Stimulated activated CD8-positive, alpha-beta memory T cell treated with anti-CD3 and anti-CD28 coated beads, Interleukin-15, amount 100 ng/mL, for 24 hours (primary cell): ENCODE results near the gene MYH8.

Source experiments
- DNase-seq: peaks from one replicate; pipeline ENCODE4 v3.0.0-alpha.2; 2020; ENCODE audit warnings: low read depth

Gene MYH8

DNA sequence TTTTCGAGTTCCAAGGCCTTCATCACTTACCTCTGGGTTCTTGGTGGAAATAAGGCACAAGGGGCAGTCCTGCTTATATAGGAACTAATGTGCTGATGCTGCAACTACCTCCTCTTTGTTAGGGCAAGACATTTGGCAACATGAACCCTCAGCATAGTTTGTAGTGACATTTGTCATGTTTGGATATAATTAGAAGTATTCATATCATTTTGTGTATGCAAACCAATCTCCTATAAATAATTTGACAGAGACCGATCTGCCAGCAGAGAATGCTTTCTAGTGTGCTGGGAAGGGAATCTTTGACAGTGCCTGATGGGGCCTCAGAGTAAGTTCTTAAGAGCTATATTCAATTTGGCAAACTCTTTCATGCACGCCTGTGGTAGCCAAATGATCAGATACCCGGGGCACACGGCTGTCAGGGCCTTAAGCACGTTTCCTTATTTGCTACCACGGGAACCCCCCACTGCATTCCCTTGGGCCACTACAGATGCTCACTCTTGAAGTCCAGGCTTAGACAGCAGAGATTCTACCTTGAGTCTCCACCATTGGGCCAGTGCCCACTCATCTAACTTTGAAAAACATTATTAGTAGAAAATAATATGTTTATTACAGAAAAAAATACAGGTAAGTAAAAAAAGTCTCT is at the start of gene MYH8:
Gene MYH8 (minus strand): TSS at position 51 of the 643 bp plus-strand sequence. CDS start 1,723 bp downstream, outside the sequence.
- DNase-seq: no peak

DNA sequence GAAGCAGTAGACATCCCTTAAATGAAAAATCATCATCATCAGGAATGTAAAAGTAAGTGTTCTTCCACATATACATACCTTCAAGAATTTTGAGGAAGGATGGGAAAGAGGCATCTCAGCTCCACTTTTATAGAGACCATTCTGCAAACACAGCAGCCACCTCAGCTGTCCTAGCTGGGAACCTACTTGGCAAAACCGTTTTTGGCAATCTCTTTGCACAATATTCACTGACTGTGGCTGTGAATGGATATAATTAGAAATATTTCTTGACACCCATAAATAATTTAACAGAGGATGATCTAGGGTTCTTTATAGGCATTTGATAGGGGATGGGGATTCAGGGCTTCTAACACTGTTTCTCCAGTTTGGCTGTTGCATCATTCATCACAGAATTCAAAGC is 47.7 kb upstream of the MYH8 start, which contains the start of gene MYH4:
Gene MYH4 (minus strand): TSS at position 101 of the 400 bp plus-strand sequence. CDS start 2,814 bp downstream, outside the sequence.
- DNase-seq: no peak

DNA sequence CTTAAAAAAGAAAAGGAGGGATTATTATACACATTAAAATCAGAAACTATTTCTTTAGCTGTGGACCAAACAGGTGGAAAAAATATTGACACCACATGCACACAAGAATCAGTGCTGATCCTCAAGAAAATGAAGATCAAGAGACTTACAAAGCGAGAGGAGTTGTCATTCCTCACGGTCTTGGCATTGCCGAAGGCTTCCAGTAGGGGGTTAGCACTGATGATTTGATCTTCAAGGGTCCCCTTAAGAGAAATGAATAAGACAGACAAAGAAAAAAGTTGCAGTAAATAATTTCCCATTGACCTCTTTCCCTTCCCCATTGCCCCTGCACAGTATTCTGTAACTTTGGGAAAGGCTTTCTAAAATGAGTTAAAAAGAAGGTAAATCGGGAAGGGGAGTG is 41.7 kb upstream of the MYH8 start:
- no peak for DNase-seq

DNA sequence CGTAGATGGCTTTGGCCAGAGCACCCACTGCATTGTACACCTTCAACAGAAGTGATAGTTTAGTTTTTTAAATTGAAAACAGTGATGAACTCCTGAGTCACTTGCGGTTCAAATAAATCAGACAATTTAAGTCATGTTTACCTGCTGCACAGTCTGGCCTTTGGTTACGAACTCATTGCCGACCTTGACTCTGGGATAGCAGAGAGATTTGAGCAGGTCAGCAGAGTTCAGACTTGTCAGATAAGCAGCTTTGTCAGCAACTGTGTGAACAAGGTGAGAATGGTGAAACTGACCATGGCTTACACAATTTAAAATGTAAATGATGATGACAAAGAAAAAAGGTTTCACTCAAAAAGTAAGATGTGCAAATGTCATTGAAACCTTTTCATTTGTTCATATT is 38.3 kb upstream of the MYH8 start:
- no peak for DNase-seq

DNA sequence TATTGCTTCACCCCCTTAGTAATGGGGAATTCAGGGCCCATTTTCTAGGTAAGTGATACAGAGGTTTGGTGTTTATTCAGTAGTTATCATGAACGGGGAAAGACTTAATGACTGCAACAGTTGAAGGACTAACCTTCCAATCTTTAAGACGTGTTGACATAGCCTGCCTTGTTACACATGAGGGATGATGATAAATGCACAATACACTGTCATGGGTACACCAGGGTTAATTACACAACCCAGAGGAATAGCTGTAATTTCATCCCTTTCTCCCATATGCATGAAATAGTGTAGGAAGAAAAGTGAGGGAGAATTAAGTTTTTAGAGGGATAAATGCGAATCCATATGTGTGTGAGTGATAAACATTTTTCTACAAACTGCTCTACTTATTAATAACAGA is 37.0 kb upstream of the MYH8 start:
- DNase-seq: no peak

GRCh38 chr17:10457952-10458351 is 36.2 kb upstream of the MYH8 start:
- no peak for DNase-seq

- no peak for DNase-seq
Observed at GRCh38 chr17:10447026-10447931, 25.5 kb upstream of the MYH8 start.

DNA sequence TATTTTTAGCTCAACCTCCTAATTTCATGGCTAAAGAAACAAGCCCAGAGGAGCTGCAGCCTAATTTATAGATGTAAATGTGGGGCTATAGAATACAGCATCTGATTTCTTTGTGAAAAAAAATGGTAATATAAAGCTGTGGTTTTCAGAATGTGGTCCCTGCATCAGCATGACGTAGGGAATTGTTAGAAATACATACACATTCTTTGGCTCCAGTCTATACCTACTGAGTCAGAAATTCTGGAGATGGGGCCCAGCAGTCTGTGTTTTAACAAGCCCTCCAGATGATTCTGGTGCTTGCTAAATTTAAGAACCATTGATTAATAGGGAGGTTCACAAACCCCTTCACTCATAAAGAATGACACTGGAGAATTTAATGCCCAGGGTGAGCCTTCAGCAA is 18.1 kb upstream of the MYH8 start:
- no peak for DNase-seq

DNA sequence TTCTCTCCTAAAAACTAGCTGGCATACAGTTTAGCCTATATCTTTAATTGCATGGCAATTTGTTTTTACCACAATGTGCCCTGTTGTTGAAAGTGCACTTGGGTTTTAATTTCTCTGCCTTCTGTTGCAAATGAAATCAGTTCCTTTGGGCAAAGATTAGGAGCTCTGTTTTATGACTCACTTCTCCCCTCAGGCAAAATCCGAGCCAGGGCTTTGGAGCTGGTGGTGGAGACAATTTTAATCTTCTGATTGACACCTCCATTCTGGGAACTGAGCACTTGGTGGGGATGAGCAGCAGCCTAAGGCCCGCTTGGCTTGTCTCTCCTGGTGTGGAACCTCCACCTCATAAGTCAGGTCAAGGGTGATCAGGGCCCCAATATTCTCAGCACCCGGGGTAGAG is 13.3 kb upstream of the MYH8 start:
- no peak for DNase-seq

DNA sequence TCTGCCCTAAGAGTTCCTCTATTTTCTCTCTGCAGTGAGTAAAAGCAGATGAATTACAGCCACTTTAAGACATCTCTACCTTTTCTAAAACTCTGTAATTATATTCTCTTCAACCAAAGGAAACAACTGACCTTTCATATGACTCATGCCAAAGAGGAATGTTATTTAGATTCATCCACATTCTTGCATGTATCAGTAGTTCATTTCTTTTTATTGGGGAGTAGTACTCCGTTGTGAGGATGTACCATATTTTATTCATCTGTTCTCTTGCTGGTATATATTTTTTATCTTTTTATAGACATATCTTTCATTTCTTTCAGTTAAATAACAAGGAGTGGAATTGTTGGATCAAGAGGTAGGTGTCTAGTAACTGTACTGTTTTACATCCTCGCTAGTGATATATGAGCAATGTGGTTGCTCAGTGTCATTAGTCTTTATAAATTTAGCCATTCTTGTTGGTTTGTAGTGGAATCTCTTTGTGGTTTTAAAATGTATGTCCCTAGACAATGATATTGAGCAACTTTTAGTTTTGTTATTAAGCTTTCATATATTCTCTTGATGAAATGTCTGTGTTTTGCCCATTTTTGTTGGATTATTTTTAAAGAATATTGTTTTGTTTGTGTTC is 7.8 kb upstream of the MYH8 start:
- DNase-seq: no peak

DNA sequence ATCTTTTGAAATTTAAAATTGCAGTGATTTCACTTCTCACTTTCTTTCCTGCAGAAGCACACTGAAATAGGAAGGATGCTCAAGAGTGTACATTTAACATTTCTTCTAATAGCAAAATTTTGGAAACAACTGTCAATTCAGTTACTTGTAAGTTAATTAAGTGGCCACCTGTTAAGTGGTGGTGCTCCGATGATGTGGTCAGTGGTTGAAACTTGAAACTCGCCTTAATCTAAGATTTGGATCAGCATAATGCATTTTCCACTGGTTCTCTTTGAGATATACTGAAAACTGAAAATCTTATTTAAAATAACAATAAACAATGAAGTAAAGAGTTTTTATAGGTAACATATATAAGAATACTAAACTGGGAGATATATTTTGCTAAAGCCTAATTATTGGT is 7.0 kb upstream of the MYH8 start:
- no peak for DNase-seq

- no peak for DNase-seq
Observed at GRCh38 chr17:10421211-10421610, 539 bp downstream of the MYH8 start.

- DNase-seq: no peak
Observed at GRCh38 chr17:10420811-10421210, 939 bp downstream of the MYH8 start.

DNA sequence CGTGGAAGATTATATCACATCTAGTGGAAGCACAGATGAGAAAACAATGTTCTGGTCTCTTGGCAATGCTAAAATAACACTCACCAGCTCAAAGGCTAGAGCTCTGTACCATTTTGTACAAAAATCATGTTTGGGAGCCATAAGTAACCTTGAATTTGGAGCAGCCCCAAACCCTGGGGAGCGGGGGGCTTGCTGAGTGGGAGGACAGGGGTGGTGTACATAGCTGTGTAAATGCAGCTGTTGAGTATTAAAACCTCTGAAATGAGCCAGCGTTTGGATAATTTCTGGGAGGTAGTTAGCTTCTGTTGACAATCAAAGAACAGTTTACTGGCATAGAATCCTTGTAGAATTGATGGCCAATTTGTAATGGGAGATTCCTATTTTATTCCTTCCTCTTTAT is 4.3 kb downstream of the MYH8 start:
- no peak for DNase-seq

- no peak for DNase-seq
Observed at GRCh38 chr17:10415161-10415560, 6.6 kb downstream of the MYH8 start.

DNA sequence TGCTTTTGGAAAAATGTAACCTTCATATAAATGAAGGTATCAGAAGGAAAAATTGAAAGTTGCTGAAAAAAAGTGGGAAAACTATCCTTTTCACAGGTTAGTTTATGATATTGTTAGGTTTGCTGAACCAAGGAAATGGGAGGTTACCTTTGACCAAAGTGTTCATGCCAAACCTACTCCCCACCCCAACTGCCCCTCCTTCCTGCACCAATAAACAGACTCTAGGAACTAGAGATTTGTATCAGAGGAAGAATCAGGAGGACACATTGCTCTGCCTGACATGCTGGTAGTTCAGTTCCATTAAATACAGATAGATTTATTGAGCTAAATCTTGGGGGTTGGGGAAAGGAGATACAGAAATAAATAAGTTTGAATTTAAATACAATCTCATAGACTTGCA is 18.2 kb downstream of the MYH8 start:
- DNase-seq: no peak

GRCh38 chr17:10398352-10398751 is 23.4 kb downstream of the MYH8 start:
- DNase-seq: no peak

- no peak for DNase-seq
Observed at GRCh38 chr17:10396524-10397163, 25.1 kb downstream of the MYH8 start.

DNA sequence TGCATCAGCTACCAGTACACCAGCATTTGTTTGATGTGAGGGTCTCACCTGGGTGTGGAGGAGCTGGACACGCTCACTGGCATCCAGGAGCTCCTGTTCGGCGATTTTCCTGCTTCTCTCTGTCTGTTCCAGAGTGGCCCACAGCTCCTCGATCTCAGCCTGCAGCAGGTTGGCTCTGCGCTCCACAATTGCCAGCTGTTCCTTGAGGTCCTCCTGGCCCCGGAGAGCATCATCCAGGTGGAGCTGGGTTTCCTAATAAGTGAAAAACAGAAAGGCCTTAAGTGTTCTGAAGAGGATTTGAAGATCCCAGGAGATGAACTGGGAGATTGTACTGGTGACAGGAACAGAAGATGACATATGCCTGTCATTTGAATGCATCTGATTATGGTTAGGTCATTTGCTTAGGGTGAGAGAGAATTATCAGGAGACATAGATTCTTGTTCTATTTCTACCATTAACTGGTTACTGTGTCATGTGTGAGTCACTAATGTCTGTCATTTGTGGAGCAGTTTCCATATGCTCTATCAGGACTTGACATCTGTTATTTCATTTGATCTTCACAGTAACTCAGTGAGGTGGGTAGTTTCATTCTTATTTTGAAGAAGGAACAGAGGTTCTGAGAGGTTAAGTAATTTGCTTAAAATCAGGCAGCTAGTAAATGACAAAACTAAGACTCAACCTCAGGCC is 27.4 kb downstream of the MYH8 start:
- DNase-seq: no peak

DNA sequence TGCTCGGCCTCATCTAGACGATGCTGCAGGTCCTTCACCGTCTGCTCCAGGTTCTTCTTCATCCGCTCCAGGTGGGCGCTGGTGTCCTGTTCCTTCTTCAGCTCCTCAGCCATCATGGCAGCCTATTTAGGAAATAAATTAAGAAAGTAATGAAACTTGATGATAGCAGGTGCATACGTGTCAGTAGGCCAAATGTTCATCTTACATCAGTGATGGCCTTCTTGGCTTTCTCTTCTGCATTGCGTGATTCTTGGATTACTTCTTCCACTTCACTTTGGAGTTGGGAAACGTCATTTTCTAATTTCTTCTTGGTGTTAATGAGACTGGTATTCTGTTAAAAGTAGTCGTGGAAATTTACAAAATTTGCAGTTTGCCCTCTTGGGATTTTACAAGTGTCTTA is 28.9 kb downstream of the MYH8 start:
- no peak for DNase-seq

DNA sequence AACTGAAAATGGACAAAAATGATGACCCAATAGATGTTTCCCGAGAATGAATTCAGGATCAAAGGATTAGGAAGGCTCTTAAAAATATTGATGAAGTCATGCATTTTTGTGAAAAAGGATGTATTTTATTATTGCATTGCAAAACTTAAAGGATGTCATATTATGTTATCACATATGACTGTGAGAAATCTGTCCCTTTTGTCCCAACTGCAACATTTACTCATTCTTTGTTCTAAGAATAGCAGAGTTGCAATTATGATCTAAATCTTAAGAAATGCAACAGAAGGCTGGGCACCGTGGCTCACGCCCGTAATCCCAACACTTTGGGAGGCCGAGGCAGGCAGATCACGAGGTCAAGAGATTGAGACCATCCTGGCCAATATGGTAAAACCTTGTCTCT is 35.9 kb downstream of the MYH8 start:
- DNase-seq: no peak

DNA sequence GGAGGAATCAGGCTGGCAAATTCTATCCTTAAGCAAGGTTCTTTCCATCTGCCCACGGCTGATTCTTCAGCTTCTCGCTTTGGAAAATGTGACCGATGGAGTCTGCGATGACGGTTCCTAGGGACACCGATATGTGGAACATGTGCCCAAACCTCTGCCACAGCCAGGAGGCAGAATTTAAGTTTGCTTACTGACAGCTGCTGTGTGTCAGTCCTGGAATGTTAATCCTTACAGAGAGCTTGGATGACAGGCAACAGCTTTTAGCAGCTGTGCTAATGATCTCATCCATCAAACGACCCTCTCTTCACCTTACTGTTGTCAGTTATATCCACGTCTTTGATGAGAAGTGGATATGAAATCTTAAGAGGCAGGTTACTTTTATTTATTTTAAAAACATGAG is 37.6 kb downstream of the MYH8 start:
- DNase-seq: no peak
